Thymus (tissue), 11 donors: Measurements from ENCODE around the gene KCNQ1. TPM values are rescaled to one million over a fixed set of nuclear protein-coding genes. Genes with fewer than 3 reads are reported as not detected.
"Not testable (repeated sequence)": the region's sequence is repeated elsewhere in the genome, so short reads cannot be mapped to it uniquely, and the experiment has no call there.

Source experiments
- DNase-seq, 9 donors: peaks; one replicate each; pipeline ENCODE4 v3.0.0-alpha.2; 2013; ENCODE audit warnings: low spot score in 9 of 9, low read depth in 6 of 9, missing footprints in 1 of 9
- H3K27ac ChIP-seq, 2 donors: one replicate each; pipeline ENCODE4 v1.5.1; 2013; ENCODE audit warnings: control low read depth in 1 of 2, low read depth in 1 of 2, low read length in 1 of 2, mild to moderate bottlenecking in 1 of 2, moderate library complexity in 1 of 2
- H3K27me3 ChIP-seq, 2 donors: one replicate each; pipeline ENCODE4 v1.5.1; 2013; ENCODE audit warnings: low read length in 1 of 2; ENCODE audit not compliant: control insufficient read depth in 2 of 2, insufficient read depth in 1 of 2
- H3K36me3 ChIP-seq, 2 donors: one replicate each; pipeline ENCODE4 v1.5.1; 2013; ENCODE audit warnings: low read length in 1 of 2, mild to moderate bottlenecking in 1 of 2, moderate library complexity in 1 of 2; ENCODE audit not compliant: control insufficient read depth in 2 of 2, insufficient read depth in 2 of 2
- H3K4me1 ChIP-seq, 2 donors: one replicate each; pipeline ENCODE4 v1.5.1; 2013; ENCODE audit warnings: low read length in 2 of 2; ENCODE audit not compliant: control insufficient read depth in 2 of 2, insufficient read depth in 2 of 2
- H3K4me3 ChIP-seq, 2 donors: one replicate each; pipeline ENCODE4 v1.5.1; 2013; ENCODE audit warnings: low read length in 2 of 2, control low read depth in 1 of 2, mild to moderate bottlenecking in 1 of 2
- H3K9me3 ChIP-seq, 2 donors: one replicate each; pipeline ENCODE4 v1.5.1; 2013; ENCODE audit warnings: low read length in 1 of 2, mild to moderate bottlenecking in 1 of 2; ENCODE audit not compliant: control insufficient read depth in 2 of 2, insufficient read depth in 1 of 2
- WGBS: extraction: QIAGEN DNeasy Blood & Tissue Kit; methylation state at CpG from one replicate; pipeline ENCODE4 v1.1.7; 2013; 5-methylcytosine and 5-hydroxymethylcytosine counted together
- polyA plus RNA-seq: library from polyadenylated mRNA; stranded (reverse); fragments of 200-250 nt; gene quantifications from one replicate; pipeline ENCODE4 v1.2.3, GENCODE V29; 2013
- total RNA-seq: library from RNA; stranded (reverse); fragments of 120-200 nt; gene quantifications from one replicate; pipeline ENCODE4 v1.2.4, GENCODE V29; 2013
- donor health status: healthy.

Gene KCNQ1
- total and polyA plus RNA-seq, 2 donors = 0.94 to 3.7 TPM

DNA sequence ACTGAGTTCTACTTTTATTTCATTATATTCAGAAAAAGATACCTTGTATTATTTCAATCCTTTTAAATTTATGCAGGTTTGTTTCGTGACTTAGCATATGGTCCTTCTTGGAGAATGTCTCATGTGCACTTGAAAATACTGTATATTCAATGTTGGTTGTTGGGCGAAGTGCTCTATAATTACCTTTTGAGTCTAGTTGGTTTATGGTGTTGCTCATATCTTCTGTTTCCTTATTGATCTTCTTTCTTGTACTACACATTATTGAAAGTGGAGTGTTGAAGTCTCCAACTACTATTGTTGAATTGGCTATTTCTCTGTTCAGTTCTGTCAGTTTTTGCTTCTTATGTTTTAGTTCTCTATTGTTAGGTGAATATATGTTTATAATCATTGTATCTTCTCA lies 164.5 kb downstream of the KCNQ1 start:
- no peaks in the 10 kb centered on the region for H3K9me3 ChIP-seq
- DNase-seq = no peak
- H3K4me1 ChIP-seq = no peaks in the 10 kb centered on the region
- H3K36me3 ChIP-seq = no peaks in the 10 kb centered on the region
- H3K27ac ChIP-seq = no peak overlapping the region
- H3K4me3 ChIP-seq = no peak overlapping the region
- H3K27me3 ChIP-seq = no peaks in the 10 kb centered on the region
- WGBS = 97% methylated on average over 2 of the region's 2 CpGs

DNA sequence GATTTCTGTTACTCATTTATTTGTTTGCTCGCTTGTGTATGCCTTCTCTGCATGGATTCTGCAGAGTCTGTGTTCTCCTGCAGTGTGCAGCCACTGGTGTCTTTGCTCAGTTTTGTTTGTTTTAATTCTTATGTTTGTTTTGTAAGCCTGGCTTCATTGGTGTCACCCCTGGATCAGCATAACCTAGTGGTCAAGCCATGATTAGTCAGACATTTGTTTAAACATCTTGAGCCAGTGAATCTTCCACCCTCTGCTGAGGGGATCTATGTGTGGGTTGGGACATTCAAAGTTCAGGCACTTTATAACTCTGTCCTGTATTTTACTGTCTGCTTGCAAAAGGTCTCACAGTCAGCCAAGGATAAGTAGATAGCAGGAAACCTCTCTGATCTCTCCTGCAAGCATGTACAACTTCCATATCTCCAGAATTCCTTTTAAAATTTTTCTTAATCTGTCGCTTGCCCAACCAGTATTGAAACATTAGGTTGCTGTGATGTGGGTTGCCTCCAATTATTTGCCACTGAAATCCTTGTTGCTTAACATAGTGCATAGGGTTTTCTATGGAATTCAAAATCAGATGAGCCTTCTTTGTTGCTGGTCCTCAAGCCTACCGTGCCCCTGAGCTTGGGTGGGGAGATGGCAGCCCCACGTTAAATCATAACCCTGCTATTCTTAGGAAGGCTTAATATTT lies 168.2 kb downstream of the KCNQ1 start:
- Histone ChIP-seq H3K9me3 (no peaks in the 10 kb centered on the region), H3K36me3 (no peaks in the 10 kb centered on the region), H3K4me1 (no peaks in the 10 kb centered on the region), H3K27me3 (no peaks in the 10 kb centered on the region), H3K4me3 (no peak overlapping the region), H3K27ac (no peak overlapping the region)
- DNase-seq = no peak
- 95% methylated on average over 4 of the region's 4 CpGs for WGBS

GRCh38 chr11:2621894-2622293 lies 177.1 kb downstream of the KCNQ1 start:
- no peaks in the 10 kb centered on the region for H3K9me3 ChIP-seq
- no peak for DNase-seq
- no peaks in the 10 kb centered on the region for H3K4me1 ChIP-seq
- H3K27ac ChIP-seq = no peak overlapping the region
- no peak overlapping the region for H3K4me3 ChIP-seq
- H3K36me3 ChIP-seq = no peaks in the 10 kb centered on the region
- no peaks in the 10 kb centered on the region for H3K27me3 ChIP-seq
- 32% methylated on average over 3 of the region's 3 CpGs for WGBS

- DNase-seq = no peak
- 63% methylated on average over 3 of the region's 3 CpGs for WGBS
- Histone ChIP-seq H3K27me3 (no peaks in the 10 kb centered on the region), H3K4me3 (no peak overlapping the region), H3K9me3 (no peaks in the 10 kb centered on the region), H3K36me3 (no peaks in the 10 kb centered on the region), H3K4me1 (no peaks in the 10 kb centered on the region), H3K27ac (no peak overlapping the region)
These were observed 180.4 kb downstream of the KCNQ1 start for GRCh38 chr11:2625183-2625582.

DNA sequence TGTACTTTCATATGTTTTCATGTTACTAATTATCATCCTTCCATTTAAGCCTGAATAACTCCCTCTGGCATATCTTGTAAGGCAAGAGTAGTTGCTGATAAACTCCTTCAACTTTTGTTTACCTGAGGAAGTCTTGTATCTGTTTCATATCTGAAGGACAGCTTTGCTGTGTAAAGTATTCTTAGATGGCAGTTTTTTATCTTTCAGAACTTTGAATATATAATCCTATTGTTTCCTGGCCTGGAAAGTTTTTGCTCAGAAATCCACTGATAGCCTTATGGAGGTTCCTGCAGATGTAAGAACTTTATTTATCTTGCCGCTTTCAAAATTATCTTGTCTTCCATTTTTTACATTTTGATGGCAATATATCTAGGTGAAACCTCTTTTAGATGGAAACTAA lies 185.9 kb downstream of the KCNQ1 start:
- no peak overlapping the region for H3K27ac ChIP-seq
- no peaks in the 10 kb centered on the region for H3K36me3 ChIP-seq
- no peaks in the 10 kb centered on the region for H3K4me1 ChIP-seq
- WGBS = 97% methylated on average over 1 of the region's 1 CpG
- H3K27me3 ChIP-seq = no peaks in the 10 kb centered on the region
- DNase-seq = no peak
- H3K4me3 ChIP-seq = no peak overlapping the region
- H3K9me3 ChIP-seq = no peaks in the 10 kb centered on the region

GRCh38 chr11:2631161-2631560 lies 186.4 kb downstream of the KCNQ1 start:
- WGBS = 66% methylated on average over 1 of the region's 1 CpG
- no peak overlapping the region for H3K4me3 ChIP-seq
- DNase-seq = no peak
- H3K27ac ChIP-seq = no peak overlapping the region
- no peaks in the 10 kb centered on the region for H3K36me3 ChIP-seq
- H3K9me3 ChIP-seq = no peaks in the 10 kb centered on the region
- H3K4me1 ChIP-seq = no peaks in the 10 kb centered on the region
- H3K27me3 ChIP-seq = no peaks in the 10 kb centered on the region

DNA sequence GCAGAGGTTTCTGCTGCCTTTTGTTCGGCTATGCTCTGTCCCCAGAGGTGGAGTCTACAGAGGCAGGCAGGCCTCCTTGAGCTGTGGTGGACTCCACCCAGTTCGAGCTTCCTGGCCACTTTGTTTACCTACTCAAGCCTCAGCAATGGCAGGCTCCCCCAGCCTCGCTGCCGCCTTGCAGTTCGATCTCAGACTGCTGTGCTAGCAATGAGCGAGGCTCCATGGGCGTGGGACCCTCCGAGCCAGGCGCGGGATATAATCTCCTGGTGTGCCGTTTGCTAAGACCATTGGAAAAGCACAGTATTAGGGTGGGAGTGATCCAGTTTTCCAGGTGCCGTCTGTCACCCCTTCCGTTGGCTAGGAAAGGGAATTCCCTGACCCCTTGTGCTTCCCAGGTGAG lies 195.0 kb downstream of the KCNQ1 start:
- not testable (repeated sequence) for H3K27me3 ChIP-seq, H3K4me1 ChIP-seq, H3K4me3 ChIP-seq, H3K36me3 ChIP-seq, DNase-seq, H3K27ac ChIP-seq
- peaks cover 0 to 13% of the 10 kb centered on the region in 2 donors for H3K9me3 ChIP-seq
- 92% methylated on average over 13 of the region's 13 CpGs for WGBS

GRCh38 chr11:2641623-2642022 lies 196.8 kb downstream of the KCNQ1 start:
- Histone ChIP-seq H3K4me1 (no peaks in the 10 kb centered on the region), H3K4me3 (no peak overlapping the region), H3K27me3 (no peaks in the 10 kb centered on the region), H3K27ac (no peak overlapping the region), H3K9me3 (peaks cover 0 to 30% of the 10 kb centered on the region in 2 donors), H3K36me3 (no peaks in the 10 kb centered on the region)
- DNase-seq = no peak
- 91% methylated on average over 1 of the region's 1 CpG for WGBS

- Histone ChIP-seq H3K36me3 (no peaks in the 10 kb centered on the region), H3K27me3 (no peaks in the 10 kb centered on the region), H3K9me3 (peaks cover 0 to 34% of the 10 kb centered on the region in 2 donors), H3K27ac (no peak overlapping the region), H3K4me3 (no peak overlapping the region), H3K4me1 (no peaks in the 10 kb centered on the region)
- DNase-seq = no peak
- 93% methylated on average over 3 of the region's 3 CpGs for WGBS
These were observed 198.9 kb downstream of the KCNQ1 start for GRCh38 chr11:2643746-2644145.
